Measurements from ENCODE around the gene KLHL14.

The KLHL14 gene

DNA sequence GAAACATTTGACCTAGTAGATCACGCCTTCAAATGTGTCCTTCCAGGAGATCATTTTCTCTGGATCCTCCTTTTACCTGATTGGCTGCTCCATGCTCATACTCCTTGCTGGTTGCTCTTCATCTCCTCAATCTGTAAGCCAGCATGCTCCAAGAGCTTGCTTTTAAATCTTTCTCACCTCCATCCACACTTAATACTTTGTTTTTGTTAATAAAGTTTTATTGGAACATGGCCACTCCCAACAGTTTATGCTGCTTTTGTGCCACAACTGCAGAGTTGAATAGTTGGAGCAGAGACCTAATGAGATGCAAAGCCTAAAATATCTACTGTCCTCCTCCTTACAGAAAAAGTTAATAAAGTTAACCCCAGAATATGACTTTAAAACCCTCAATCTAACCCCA is 60.0 kb downstream of the KLHL14 start:
- TF ChIP-seq, protein P1, sequence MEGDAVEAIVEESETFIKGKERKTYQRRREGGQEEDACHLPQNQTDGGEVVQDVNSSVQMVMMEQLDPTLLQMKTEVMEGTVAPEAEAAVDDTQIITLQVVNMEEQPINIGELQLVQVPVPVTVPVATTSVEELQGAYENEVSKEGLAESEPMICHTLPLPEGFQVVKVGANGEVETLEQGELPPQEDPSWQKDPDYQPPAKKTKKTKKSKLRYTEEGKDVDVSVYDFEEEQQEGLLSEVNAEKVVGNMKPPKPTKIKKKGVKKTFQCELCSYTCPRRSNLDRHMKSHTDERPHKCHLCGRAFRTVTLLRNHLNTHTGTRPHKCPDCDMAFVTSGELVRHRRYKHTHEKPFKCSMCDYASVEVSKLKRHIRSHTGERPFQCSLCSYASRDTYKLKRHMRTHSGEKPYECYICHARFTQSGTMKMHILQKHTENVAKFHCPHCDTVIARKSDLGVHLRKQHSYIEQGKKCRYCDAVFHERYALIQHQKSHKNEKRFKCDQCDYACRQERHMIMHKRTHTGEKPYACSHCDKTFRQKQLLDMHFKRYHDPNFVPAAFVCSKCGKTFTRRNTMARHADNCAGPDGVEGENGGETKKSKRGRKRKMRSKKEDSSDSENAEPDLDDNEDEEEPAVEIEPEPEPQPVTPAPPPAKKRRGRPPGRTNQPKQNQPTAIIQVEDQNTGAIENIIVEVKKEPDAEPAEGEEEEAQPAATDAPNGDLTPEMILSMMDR (IDR thresholded peaks at IDR 0.05; ENCODE audit: extremely low read depth, insufficient read depth, missing control alignments) = no peak
- DNase-seq (ENCODE audit: low spot score) = no peak
- in situ Hi-C loops (cut with MboI; ENCODE audit: low pct_unique_long_range_greater_than_20kb, low sequenced_read_pairs, unreplicated experiment) = loop anchor here (10.0 kb wide), 1 partner anchor 202 kb away; no protein-coding TSS in a partner anchor

DNA sequence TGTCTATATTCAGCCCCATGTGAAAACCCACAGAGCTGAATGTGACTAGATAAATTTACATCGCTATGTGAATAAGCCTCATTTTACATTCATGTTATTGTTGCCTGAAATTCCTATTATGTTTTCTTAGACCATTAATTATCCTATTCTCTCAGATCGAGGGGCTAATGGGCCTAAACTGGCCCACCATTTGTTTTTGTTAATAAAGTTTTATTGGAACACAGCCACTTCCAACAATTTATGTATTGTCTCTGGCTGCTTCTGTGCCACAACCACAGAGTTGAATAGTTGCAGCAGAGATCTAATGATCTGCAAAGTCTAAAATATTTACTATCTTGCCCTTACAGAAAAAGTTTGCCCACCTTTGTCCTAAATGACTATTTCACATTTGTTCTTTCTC is 61.0 kb downstream of the KLHL14 start:
- TF ChIP-seq, protein P1 (IDR thresholded peaks at IDR 0.05; ENCODE audit: extremely low read depth, insufficient read depth, missing control alignments) = no peak
- DNase-seq (ENCODE audit: low spot score) = no peak
- in situ Hi-C loops (cut with MboI; ENCODE audit: low pct_unique_long_range_greater_than_20kb, low sequenced_read_pairs, unreplicated experiment) = loop anchor here (10.0 kb wide), 1 partner anchor 203 kb away; no protein-coding TSS in a partner anchor

DNA sequence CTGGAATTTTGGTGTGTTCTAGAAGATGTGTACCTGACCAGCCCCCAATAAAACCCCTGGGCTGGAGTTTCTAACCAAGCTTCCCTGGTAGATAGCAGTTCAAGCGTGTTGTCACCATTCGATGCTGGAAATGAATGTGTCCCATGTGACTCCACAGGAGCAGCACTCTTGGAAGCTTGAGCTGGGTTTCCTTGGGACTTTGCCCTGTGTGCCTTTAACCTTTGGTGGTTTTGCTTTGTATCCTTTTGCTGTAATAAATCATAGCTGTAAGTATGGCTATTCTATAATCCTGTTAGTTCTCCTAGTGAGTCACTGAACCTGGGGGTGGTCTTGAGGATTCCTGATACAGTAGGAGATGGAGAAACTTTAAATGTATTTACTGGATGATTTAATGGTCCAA is 65.2 kb downstream of the KLHL14 start:
- DNase-seq (ENCODE audit: low spot score) = no peak
- TF ChIP-seq, protein P1 (IDR thresholded peaks at IDR 0.05; ENCODE audit: extremely low read depth, insufficient read depth, missing control alignments) = no peak
- in situ Hi-C loops (cut with MboI; ENCODE audit: low pct_unique_long_range_greater_than_20kb, low sequenced_read_pairs, unreplicated experiment) = no loop called here

DNA sequence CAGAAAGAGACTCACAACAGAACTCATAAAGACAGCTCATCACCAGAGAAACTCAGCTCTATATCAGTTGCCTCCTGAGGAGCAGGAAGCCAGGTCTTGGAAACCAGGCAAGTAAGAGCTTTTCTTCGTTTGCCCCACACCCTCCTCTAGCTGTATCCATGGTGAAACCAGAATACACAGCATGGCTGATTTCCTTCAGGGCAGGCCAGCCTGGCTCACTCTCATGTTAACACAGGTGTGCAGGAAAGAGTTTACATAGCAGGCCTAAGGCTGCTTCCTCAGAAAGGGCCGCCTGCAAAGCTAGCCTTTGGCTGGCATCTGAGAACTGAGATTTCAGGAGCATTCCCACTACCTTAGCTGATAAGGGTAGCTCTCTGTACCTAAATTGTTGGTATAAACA is 65.7 kb downstream of the KLHL14 start:
- TF ChIP-seq, protein P1 (IDR thresholded peaks at IDR 0.05; ENCODE audit: extremely low read depth, insufficient read depth, missing control alignments) = no peak
- in situ Hi-C loops (cut with MboI; ENCODE audit: low pct_unique_long_range_greater_than_20kb, low sequenced_read_pairs, unreplicated experiment) = no loop called here
- DNase-seq (ENCODE audit: low spot score) = no peak

DNA sequence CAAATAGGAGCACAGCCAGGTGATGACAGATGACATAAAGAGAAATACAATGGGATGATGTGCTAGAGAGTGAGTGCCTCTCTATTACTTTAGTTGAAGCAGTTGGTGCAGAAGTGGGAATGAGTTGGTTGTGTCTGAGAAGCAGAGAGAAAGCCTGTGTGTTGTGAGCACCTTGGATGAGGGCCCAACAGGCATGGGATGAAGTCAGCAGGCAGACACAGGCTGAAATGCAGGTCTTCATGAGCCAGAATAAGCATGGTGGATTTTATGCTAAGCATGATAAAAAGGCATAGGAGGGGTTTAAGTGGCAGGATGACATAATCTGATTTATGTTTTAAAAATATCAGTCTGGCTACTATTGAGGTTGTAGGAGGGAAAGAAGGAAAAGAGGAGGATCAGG is 71.5 kb downstream of the KLHL14 start:
- in situ Hi-C loops (cut with MboI; ENCODE audit: low pct_unique_long_range_greater_than_20kb, low sequenced_read_pairs, unreplicated experiment) = no loop called here
- TF ChIP-seq, protein P1 (IDR thresholded peaks at IDR 0.05; ENCODE audit: extremely low read depth, insufficient read depth, missing control alignments) = no peak
- no peak for DNase-seq (ENCODE audit: low spot score)

DNA sequence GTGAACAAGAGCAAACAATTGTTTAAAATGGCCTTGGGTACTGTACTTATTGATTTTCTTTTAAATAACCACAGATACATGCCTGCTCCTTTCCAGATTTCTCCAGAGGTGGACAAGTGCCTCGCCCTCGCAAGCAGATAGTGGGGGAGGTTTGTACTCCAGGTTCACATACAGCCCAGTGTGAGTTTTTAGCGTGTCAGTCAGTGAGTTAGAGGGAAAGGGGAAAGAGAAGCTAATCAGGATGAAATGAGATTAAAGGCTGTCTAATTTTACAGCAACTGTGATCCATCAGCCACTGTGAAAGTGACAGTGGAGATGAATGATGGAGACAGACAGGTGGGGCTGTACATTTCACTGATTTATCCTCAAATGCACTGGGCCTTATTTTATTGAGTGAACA is 74.7 kb downstream of the KLHL14 start:
- no peak for DNase-seq (ENCODE audit: low spot score)
- in situ Hi-C loops (cut with MboI; ENCODE audit: low pct_unique_long_range_greater_than_20kb, low sequenced_read_pairs, unreplicated experiment) = no loop called here

More for the DNA sequence above, 74.7 kb downstream of the KLHL14 start:
- TF ChIP-seq, protein P1 (IDR thresholded peaks at IDR 0.05; ENCODE audit: extremely low read depth, insufficient read depth, missing control alignments) = no peak
